Effector memory CD8-positive, alpha-beta T cell (primary cell): ENCODE results near the gene ASS1.

ENCODE experiments used
- ATAC-seq: fragments of 150-1000 bp; cut with Tn5 transposase; replicated peaks from 2 replicates; pipeline ENCODE4 v1.10.0; 2021; ENCODE audit warnings: mild to moderate bottlenecking, moderate library complexity
- DNase-seq, 3 experiments: peaks; one replicate each; pipeline ENCODE4 v3.0.0; 2021
- H3K27ac Mint-ChIP-seq, 2 donors: one replicate each; pipeline ENCODE4 v1.8.0; 2022; ENCODE audit warnings: mild to moderate bottlenecking in 2 of 2, mixed read lengths in 2 of 2, moderate library complexity in 2 of 2
- H3K27me3 Mint-ChIP-seq, 2 donors: one replicate each; pipeline ENCODE4 v1.8.0; 2022; ENCODE audit warnings: mixed read lengths in 2 of 2
- H3K36me3 Mint-ChIP-seq: one replicate; pipeline ENCODE4 v1.8.0; 2022; ENCODE audit warnings: mild to moderate bottlenecking, moderate library complexity, mixed read lengths; ENCODE audit not compliant: insufficient read depth
- H3K4me1 Mint-ChIP-seq, 2 donors: one replicate each; pipeline ENCODE4 v1.8.0; 2022; ENCODE audit warnings: low read depth in 2 of 2, mixed read lengths in 2 of 2
- H3K4me3 Mint-ChIP-seq, 2 donors: one replicate each; pipeline ENCODE4 v1.8.0; 2022; ENCODE audit warnings: mild to moderate bottlenecking in 2 of 2, mixed read lengths in 2 of 2, moderate library complexity in 2 of 2
- H3K9me3 Mint-ChIP-seq, 2 donors: one replicate each; pipeline ENCODE4 v1.8.0; 2022; ENCODE audit warnings: mixed read lengths in 2 of 2

Gene ASS1

GRCh38 chr9:130408669-130409068 lies 36.1 kb upstream of the ASS1 start:
- Mint-ChIP-seq H3K27ac (no peak overlapping the region), H3K27me3 (peaks cover 7 to 27% of the 10 kb centered on the region in 2 donors), H3K9me3 (no peaks in the 10 kb centered on the region), H3K36me3 (peaks cover 2% of the 10 kb centered on the region), H3K4me3 (no peak overlapping the region), H3K4me1 (no peaks in the 10 kb centered on the region)
- ATAC-seq (no peak), DNase-seq (no peak)

DNA sequence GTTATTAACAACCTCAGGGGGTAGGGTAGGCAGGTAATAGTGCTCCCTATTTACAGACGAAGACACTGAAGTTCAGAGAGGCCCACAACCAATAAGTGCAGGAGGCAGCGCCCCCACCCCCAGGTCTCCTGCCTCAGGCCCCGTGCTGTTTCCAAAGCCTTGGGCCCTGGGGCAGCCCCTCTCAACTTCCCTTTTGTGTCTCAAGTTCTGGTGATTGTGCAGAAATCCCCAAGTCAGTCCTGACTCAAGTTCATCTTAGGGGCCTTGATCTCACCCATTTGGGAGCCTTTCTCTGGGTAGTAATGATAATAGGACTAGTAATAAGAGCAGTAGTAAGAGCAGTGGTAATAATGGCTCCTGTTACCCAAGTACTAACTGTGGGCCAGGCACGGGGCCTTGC lies 35.5 kb upstream of the ASS1 start:
- peaks cover 2% of the 10 kb centered on the region for H3K36me3 Mint-ChIP-seq
- H3K27ac Mint-ChIP-seq: no peak overlapping the region

GRCh38 chr9:130410443-130410842 lies 34.3 kb upstream of the ASS1 start:
- Mint-ChIP-seq H3K27me3 (peaks cover 13 to 28% of the 10 kb centered on the region in 2 donors), H3K4me3 (no peak overlapping the region), H3K27ac (no peak overlapping the region), H3K4me1 (no peaks in the 10 kb centered on the region), H3K36me3 (peaks cover 2% of the 10 kb centered on the region), H3K9me3 (no peaks in the 10 kb centered on the region)
- ATAC-seq (no peak), DNase-seq (no peak)

More for the DNA sequence above, 35.5 kb upstream of the ASS1 start:
- H3K27me3 Mint-ChIP-seq: peaks cover 12 to 27% of the 10 kb centered on the region in 2 donors
- H3K4me1 Mint-ChIP-seq: no peaks in the 10 kb centered on the region
- H3K9me3 Mint-ChIP-seq: no peaks in the 10 kb centered on the region
- no peak for ATAC-seq
- no peak overlapping the region for H3K4me3 Mint-ChIP-seq
- no peak for DNase-seq

DNA sequence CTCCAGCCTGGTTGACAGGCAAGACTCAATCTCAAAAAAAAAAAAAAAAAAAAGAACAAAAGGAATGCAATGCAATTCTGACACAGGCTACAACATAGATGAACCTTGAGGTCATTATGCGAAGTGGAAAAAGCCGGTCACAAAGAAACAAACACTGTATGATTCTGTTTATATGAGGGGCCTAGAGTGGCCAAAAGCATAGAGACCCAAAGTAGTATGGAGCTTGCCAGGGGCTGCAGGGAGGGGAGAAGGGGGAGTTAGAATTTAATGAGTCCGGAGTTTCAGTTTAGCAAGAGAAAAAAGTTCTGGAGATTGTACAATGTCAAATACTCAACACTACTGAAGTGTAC lies 33.2 kb upstream of the ASS1 start:
- ATAC-seq (no peak), DNase-seq (no peak)
- H3K4me3 Mint-ChIP-seq: no peak overlapping the region
- no peak overlapping the region for H3K27ac Mint-ChIP-seq
- peaks cover 2% of the 10 kb centered on the region for H3K36me3 Mint-ChIP-seq
- peaks cover 13 to 38% of the 10 kb centered on the region in 2 donors for H3K27me3 Mint-ChIP-seq
- H3K9me3 Mint-ChIP-seq: no peaks in the 10 kb centered on the region
- H3K4me1 Mint-ChIP-seq: no peaks in the 10 kb centered on the region

DNA sequence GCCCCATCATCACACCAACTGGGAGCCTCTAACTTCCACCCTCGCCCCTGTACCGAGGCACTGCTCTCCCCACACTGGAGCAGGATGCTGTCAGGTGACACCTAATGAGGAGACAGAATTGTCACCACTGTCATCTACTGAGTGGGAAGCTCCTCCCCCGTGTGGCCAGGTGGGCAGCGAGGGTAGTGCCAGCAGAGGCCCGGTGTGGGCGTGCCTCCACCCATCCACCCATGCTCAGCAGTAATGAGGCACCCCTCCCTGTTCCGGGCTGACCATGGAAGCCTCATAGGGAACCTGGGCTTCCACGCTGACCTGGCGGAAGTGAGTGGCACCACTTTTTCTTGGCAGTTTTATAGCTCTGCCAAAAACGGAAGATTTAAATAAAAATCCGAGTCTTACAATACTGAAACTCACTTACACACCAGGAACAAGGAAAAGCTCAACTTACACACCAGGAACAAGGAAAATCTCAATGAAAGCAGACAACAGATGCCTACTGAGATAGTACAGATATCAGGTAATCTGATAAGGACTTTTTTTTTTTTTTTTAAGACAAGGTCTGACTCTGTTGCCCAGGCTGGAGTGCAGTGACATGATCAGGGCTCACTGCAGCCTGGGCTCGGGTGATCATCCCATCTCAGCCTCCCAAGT lies 30.6 kb upstream of the ASS1 start:
- Mint-ChIP-seq H3K36me3 (no peaks in the 10 kb centered on the region), H3K27ac (no peak overlapping the region)
- no peak for DNase-seq

GRCh38 chr9:130414910-130415746 lies 29.6 kb upstream of the ASS1 start:
- H3K4me1 Mint-ChIP-seq: no peaks in the 10 kb centered on the region
- ATAC-seq: no peak
- no peaks in the 10 kb centered on the region for H3K36me3 Mint-ChIP-seq
- no peak overlapping the region for H3K27ac Mint-ChIP-seq
- peaks cover 30 to 61% of the 10 kb centered on the region in 2 donors for H3K27me3 Mint-ChIP-seq
- H3K9me3 Mint-ChIP-seq: no peaks in the 10 kb centered on the region
- DNase-seq: no peak
- no peak overlapping the region for H3K4me3 Mint-ChIP-seq

More for the DNA sequence above, 30.6 kb upstream of the ASS1 start:
- ATAC-seq: no peak
- no peaks in the 10 kb centered on the region for H3K4me1 Mint-ChIP-seq
- no peak overlapping the region for H3K4me3 Mint-ChIP-seq
- no peaks in the 10 kb centered on the region for H3K9me3 Mint-ChIP-seq
- H3K27me3 Mint-ChIP-seq: peaks cover 21 to 52% of the 10 kb centered on the region in 2 donors

GRCh38 chr9:130417602-130418001 lies 27.2 kb upstream of the ASS1 start:
- H3K36me3 Mint-ChIP-seq: no peaks in the 10 kb centered on the region
- H3K27ac Mint-ChIP-seq: no peak overlapping the region
- H3K9me3 Mint-ChIP-seq: no peaks in the 10 kb centered on the region
- DNase-seq: no peak
- no peak for ATAC-seq
- H3K4me3 Mint-ChIP-seq: no peak overlapping the region
- peaks cover 33 to 80% of the 10 kb centered on the region in 2 donors for H3K27me3 Mint-ChIP-seq
- H3K4me1 Mint-ChIP-seq: no peaks in the 10 kb centered on the region

DNA sequence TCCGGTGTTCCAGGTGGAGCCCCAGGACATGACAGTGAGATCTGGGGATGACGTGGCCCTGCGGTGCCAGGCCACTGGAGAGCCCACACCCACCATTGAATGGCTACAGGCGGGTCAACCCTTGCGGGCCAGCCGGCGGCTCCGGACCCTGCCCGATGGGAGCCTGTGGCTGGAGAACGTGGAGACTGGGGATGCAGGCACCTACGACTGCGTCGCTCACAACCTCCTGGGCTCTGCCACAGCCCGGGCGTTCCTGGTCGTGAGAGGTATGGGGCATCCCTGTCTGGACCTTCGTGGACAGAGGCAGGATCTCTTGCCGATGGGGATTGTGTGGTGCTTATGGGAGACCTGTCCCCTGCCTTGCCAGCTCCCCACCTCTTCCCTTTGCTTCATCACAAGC lies 26.0 kb upstream of the ASS1 start:
- H3K4me1 Mint-ChIP-seq: no peaks in the 10 kb centered on the region
- DNase-seq (no peak), ATAC-seq (no peak)
- no peaks in the 10 kb centered on the region for H3K36me3 Mint-ChIP-seq
- H3K27me3 Mint-ChIP-seq: peaks cover 26 to 80% of the 10 kb centered on the region in 2 donors
- peak overlapping the region in 1 of 2 donors; percentile 58 for H3K27ac Mint-ChIP-seq
- no peaks in the 10 kb centered on the region for H3K9me3 Mint-ChIP-seq
- no peak overlapping the region for H3K4me3 Mint-ChIP-seq

DNA sequence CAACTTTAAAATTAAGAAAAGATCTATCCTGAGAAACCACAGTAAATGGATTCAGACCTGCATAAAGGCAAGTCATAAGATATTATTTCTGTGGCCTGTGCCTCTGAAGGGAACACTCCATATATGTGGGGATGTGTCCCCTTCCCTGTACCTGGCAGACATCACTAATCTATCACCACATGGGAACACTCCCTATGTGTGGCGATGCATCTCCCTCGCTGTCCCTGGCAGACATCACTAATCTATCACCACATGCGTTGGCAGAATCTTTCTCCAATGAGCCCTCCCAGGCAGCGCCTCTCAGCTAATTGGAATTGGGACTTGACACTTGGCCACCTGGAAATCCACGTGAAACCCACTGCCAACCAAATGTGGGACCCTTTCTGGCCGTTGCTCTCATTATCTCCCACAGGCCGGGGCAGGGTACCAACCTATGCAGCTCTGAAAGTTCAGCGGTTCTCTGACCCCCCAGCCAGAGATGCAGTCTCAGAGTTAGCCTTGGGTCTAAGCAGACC lies 25.2 kb upstream of the ASS1 start:
- no peaks in the 10 kb centered on the region for H3K4me1 Mint-ChIP-seq
- peaks cover 20 to 72% of the 10 kb centered on the region in 2 donors for H3K27me3 Mint-ChIP-seq
- DNase-seq (no peak), ATAC-seq (no peak)
- no peaks in the 10 kb centered on the region for H3K36me3 Mint-ChIP-seq
- no peak overlapping the region for H3K4me3 Mint-ChIP-seq
- no peaks in the 10 kb centered on the region for H3K9me3 Mint-ChIP-seq
- no peak overlapping the region for H3K27ac Mint-ChIP-seq

- Mint-ChIP-seq H3K4me1 (no peaks in the 10 kb centered on the region), H3K27ac (no peak overlapping the region), H3K9me3 (no peaks in the 10 kb centered on the region), H3K4me3 (no peak overlapping the region), H3K36me3 (no peaks in the 10 kb centered on the region), H3K27me3 (peaks cover 25 to 77% of the 10 kb centered on the region in 2 donors)
- ATAC-seq: no peak
- no peak for DNase-seq
Measured at GRCh38 chr9:130421154-130421801, 23.5 kb upstream of the ASS1 start.

DNA sequence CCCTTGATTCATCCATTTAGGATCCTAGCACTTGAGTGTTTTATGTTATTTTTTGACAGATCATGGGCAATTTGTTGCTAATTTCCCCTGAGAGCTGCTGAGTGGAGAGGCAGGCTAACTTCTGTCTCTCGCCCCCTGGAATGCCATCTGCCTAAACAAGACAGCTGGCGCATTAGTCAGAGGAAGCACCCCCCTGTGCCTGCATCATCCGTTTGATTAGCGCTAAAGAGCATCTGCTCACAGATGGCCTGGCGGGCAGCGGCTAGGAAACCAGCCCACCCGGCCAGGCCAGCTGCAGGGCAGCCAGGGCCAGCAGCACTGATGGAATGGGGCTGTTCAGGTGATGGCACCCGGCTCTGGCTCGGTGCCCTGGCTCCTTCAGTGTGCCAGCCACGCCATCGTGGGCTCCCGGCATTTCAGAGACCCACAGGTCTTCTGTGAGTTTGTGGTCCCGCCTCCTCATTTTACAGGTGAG lies 22.9 kb upstream of the ASS1 start:
- no peak for DNase-seq
- H3K27me3 Mint-ChIP-seq: peaks cover 29 to 80% of the 10 kb centered on the region in 2 donors
- no peaks in the 10 kb centered on the region for H3K4me1 Mint-ChIP-seq
- ATAC-seq: no peak
- no peak overlapping the region for H3K27ac Mint-ChIP-seq
- no peaks in the 10 kb centered on the region for H3K36me3 Mint-ChIP-seq
- H3K4me3 Mint-ChIP-seq: no peak overlapping the region
- no peaks in the 10 kb centered on the region for H3K9me3 Mint-ChIP-seq

DNA sequence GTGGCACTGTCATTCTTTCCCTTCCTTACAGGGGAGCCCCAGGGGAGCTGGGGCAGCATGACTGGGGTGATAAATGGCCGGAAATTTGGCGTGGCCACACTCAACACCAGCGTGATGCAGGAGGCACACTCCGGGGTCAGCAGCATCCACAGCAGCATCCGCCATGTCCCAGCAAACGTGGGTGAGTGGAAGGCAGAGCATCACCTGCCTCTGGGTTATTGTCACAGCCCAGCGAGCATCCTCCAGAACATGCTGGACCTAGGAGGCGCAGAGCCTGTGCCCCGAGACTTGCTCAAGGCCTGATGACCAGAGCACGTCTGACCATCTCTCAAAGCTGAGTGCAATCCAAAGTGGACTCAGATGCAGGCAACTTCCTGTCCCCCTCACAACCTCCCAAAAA lies 22.2 kb upstream of the ASS1 start:
- no peaks in the 10 kb centered on the region for H3K9me3 Mint-ChIP-seq
- no peaks in the 10 kb centered on the region for H3K4me1 Mint-ChIP-seq
- peaks cover 32 to 81% of the 10 kb centered on the region in 2 donors for H3K27me3 Mint-ChIP-seq
- no peak for DNase-seq
- no peak overlapping the region for H3K27ac Mint-ChIP-seq
- no peak overlapping the region for H3K4me3 Mint-ChIP-seq
- ATAC-seq: no peak
- H3K36me3 Mint-ChIP-seq: no peaks in the 10 kb centered on the region

DNA sequence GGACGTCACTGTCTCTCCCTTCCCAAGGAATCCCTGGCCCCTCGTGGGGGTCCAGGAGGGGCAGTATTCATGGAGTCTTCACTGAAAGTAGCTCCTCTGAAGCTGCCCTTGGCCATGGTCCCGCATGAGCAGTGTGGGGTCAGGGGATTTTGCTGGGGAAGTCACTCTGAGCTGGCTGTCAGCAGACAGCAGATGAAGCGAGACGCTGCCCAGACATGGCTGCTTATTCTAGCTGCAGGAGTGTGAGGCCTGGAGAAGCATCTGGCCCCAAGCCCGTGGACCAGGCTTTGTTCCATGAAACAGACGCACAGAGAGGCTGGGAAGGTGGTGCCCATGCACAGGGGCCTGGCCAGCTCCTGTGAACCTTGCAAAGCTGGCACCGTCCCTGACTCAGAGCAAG lies 21.5 kb upstream of the ASS1 start:
- DNase-seq (no peak), ATAC-seq (no peak)
- Mint-ChIP-seq H3K36me3 (no peaks in the 10 kb centered on the region), H3K9me3 (no peaks in the 10 kb centered on the region), H3K4me3 (no peak overlapping the region), H3K27me3 (peaks cover 32 to 81% of the 10 kb centered on the region in 2 donors), H3K27ac (no peak overlapping the region), H3K4me1 (no peaks in the 10 kb centered on the region)
